ES-I3 (cell line): ENCODE results near the gene ANKRD6.
"Not testable (repeated sequence)": the region's sequence is repeated elsewhere in the genome, so short reads cannot be mapped to it uniquely, and the experiment has no call there.

Source experiments
- H3K36me3 ChIP-seq: 2 replicates; pipeline ENCODE4 v1.6.1; 2013; ENCODE audit warnings: mild to moderate bottlenecking, low read length, control low read depth, moderate library complexity; ENCODE audit not compliant: insufficient read depth
- H3K4me1 ChIP-seq: 2 replicates; pipeline ENCODE4 v1.6.1; 2013; ENCODE audit warnings: mild to moderate bottlenecking, control low read depth, low read length; ENCODE audit not compliant: insufficient read depth
- H3K9ac ChIP-seq: 2 replicates; pipeline ENCODE4 v1.6.1; 2013; ENCODE audit warnings: low read depth, mild to moderate bottlenecking, low read length, moderate library complexity
- H3K9me3 ChIP-seq: 2 replicates; pipeline ENCODE4 v1.6.1; 2013; ENCODE audit warnings: mild to moderate bottlenecking, low read length, moderate library complexity; ENCODE audit not compliant: control insufficient read depth, insufficient read depth

Gene ANKRD6

GRCh38 chr6:89612121-89612520 is 179.2 kb downstream of the ANKRD6 start:
- Histone ChIP-seq H3K9ac (no peak overlapping the region), H3K9me3 (no peaks in the 10 kb centered on the region), H3K4me1 (no peaks in the 10 kb centered on the region), H3K36me3 (no peaks in the 10 kb centered on the region)

- Histone ChIP-seq H3K4me1 (no peaks in the 10 kb centered on the region), H3K9ac (no peak overlapping the region), H3K36me3 (no peaks in the 10 kb centered on the region), H3K9me3 (no peaks in the 10 kb centered on the region)
These were observed 180.8 kb downstream of the ANKRD6 start for GRCh38 chr6:89613790-89614189.

GRCh38 chr6:89615882-89616281 is 182.9 kb downstream of the ANKRD6 start:
- no peaks in the 10 kb centered on the region for H3K36me3 ChIP-seq
- no peaks in the 10 kb centered on the region for H3K9me3 ChIP-seq
- no peaks in the 10 kb centered on the region for H3K4me1 ChIP-seq
- no peak overlapping the region for H3K9ac ChIP-seq

GRCh38 chr6:89616531-89616930 is 183.6 kb downstream of the ANKRD6 start:
- H3K4me1 ChIP-seq: no peaks in the 10 kb centered on the region
- no peaks in the 10 kb centered on the region for H3K36me3 ChIP-seq
- H3K9ac ChIP-seq: no peak overlapping the region

GRCh38 chr6:89618026-89618425 is 185.1 kb downstream of the ANKRD6 start:
- H3K9me3 ChIP-seq: no peaks in the 10 kb centered on the region

More at GRCh38 chr6:89616531-89616930, 183.6 kb downstream of the ANKRD6 start:
- no peaks in the 10 kb centered on the region for H3K9me3 ChIP-seq

GRCh38 chr6:89619567-89619966 is 186.6 kb downstream of the ANKRD6 start:
- Histone ChIP-seq H3K36me3 (no peaks in the 10 kb centered on the region), H3K4me1 (no peaks in the 10 kb centered on the region), H3K9me3 (no peaks in the 10 kb centered on the region), H3K9ac (no peak overlapping the region)

More at GRCh38 chr6:89618026-89618425, 185.1 kb downstream of the ANKRD6 start:
- Histone ChIP-seq H3K4me1 (no peaks in the 10 kb centered on the region), H3K9ac (no peak overlapping the region), H3K36me3 (no peaks in the 10 kb centered on the region)

GRCh38 chr6:89623749-89624148 is 190.8 kb downstream of the ANKRD6 start:
- no peaks in the 10 kb centered on the region for H3K9me3 ChIP-seq
- H3K4me1 ChIP-seq: no peaks in the 10 kb centered on the region
- no peak overlapping the region for H3K9ac ChIP-seq
- no peaks in the 10 kb centered on the region for H3K36me3 ChIP-seq

- Histone ChIP-seq H3K9me3 (no peaks in the 10 kb centered on the region), H3K4me1 (no peaks in the 10 kb centered on the region), H3K9ac (no peak overlapping the region), H3K36me3 (no peaks in the 10 kb centered on the region)
These were observed 197.5 kb downstream of the ANKRD6 start for GRCh38 chr6:89630488-89630887.

GRCh38 chr6:89636412-89636811 is 203.5 kb downstream of the ANKRD6 start:
- not testable (repeated sequence) for H3K9ac ChIP-seq, H3K4me1 ChIP-seq, H3K9me3 ChIP-seq, H3K36me3 ChIP-seq

GRCh38 chr6:89637960-89638319 is 205.0 kb downstream of the ANKRD6 start:
- H3K36me3 ChIP-seq: peaks cover 7% of the 10 kb centered on the region; the same call in 1 of the 2 replicates
- 0 out of 2 replicates have a peak, but pooled peaks cover 5% of the 10 kb centered on the region for H3K4me1 ChIP-seq

GRCh38 chr6:89638320-89639195 is 205.6 kb downstream of the ANKRD6 start, which contains the start of gene LYRM2:
LYRM2 (minus strand) TSS chr6:89638747; CDS start chr6:89638716, 31 bp downstream.
- Histone ChIP-seq H3K9me3 (no peaks in the 10 kb centered on the region), H3K9ac (peak within 1 kb of the TSS; percentile 90), H3K4me1 (0 out of 2 replicates have a peak, but pooled peaks cover 5% of the 10 kb centered on the region), H3K36me3 (peaks cover 9% of the 10 kb centered on the region; the same call in 1 of the 2 replicates)

More at GRCh38 chr6:89637960-89638319, 205.0 kb downstream of the ANKRD6 start:
- H3K9me3 ChIP-seq: no peaks in the 10 kb centered on the region
- H3K9ac ChIP-seq: peak overlapping the region; percentile 90

GRCh38 chr6:89640804-89641203 is 207.9 kb downstream of the ANKRD6 start:
- 0 out of 2 replicates have a peak, but pooled peaks cover 5% of the 10 kb centered on the region for H3K4me1 ChIP-seq
- H3K36me3 ChIP-seq: peaks cover 25% of the 10 kb centered on the region
- H3K9ac ChIP-seq: no peak overlapping the region
- H3K9me3 ChIP-seq: no peaks in the 10 kb centered on the region

GRCh38 chr6:89641581-89641980 is 208.6 kb downstream of the ANKRD6 start:
- H3K4me1 ChIP-seq, H3K9ac ChIP-seq, H3K9me3 ChIP-seq: not testable (repeated sequence)
- H3K36me3 ChIP-seq: peaks cover 32% of the 10 kb centered on the region

GRCh38 chr6:89642956-89643355 is 210.0 kb downstream of the ANKRD6 start:
- Histone ChIP-seq H3K9ac (no peak overlapping the region), H3K9me3 (no peaks in the 10 kb centered on the region), H3K36me3 (peaks cover 45% of the 10 kb centered on the region), H3K4me1 (0 out of 2 replicates have a peak, but pooled peaks cover 5% of the 10 kb centered on the region)

GRCh38 chr6:89643406-89643805 is 210.5 kb downstream of the ANKRD6 start:
- Histone ChIP-seq H3K9me3 (no peaks in the 10 kb centered on the region), H3K4me1 (0 out of 2 replicates have a peak, but pooled peaks cover 5% of the 10 kb centered on the region), H3K36me3 (peaks cover 50% of the 10 kb centered on the region), H3K9ac (no peak overlapping the region)
